NB4 (cell line): Measurements from ENCODE around the gene NELL1.

Experiments used
- DNase-seq: peaks from one replicate; pipeline ENCODE4 v3.0.0; 2010; ENCODE audit warnings: low read depth
- H3K4me3 ChIP-seq: one replicate; pipeline ENCODE4 v1.5.1; 2011; ENCODE audit warnings: mild to moderate bottlenecking, low read depth, low read length, moderate library complexity
- CTCF ChIP-seq: IDR thresholded peaks from one replicate; pipeline ENCODE4 v1.5.1; 2012; ENCODE audit warnings: low read depth, low read length
- MAX ChIP-seq: IDR thresholded peaks from 2 replicates; pipeline ENCODE4 v1.6.1; 2011; ENCODE audit warnings: low read depth, low read length
- MYC ChIP-seq: IDR thresholded peaks from 2 replicates; pipeline ENCODE4 v1.6.1; 2011; ENCODE audit warnings: low read depth, low read length
- POLR2A ChIP-seq: IDR thresholded peaks from 2 replicates; pipeline ENCODE4 v1.6.1; 2011; ENCODE audit warnings: mild to moderate bottlenecking; ENCODE audit not compliant: insufficient read length; ENCODE audit errors: extremely low read depth

The NELL1 gene

GRCh38 chr11:20933958-20934357 is 264.6 kb downstream of the NELL1 start:
- no peak overlapping the region for H3K4me3 ChIP-seq
- DNase-seq, result no peak
- no peak for TF ChIP-seq MYC
- TF ChIP-seq CTCF, result no peak
- TF ChIP-seq POLR2A, result no peak
- TF ChIP-seq MAX, result no peak

GRCh38 chr11:20934516-20934915 is 265.1 kb downstream of the NELL1 start:
- no peak for TF ChIP-seq MYC
- no peak for TF ChIP-seq CTCF
- TF ChIP-seq MAX, result no peak
- no peak for TF ChIP-seq POLR2A
- no peak for DNase-seq

GRCh38 chr11:20937826-20938225 is 268.4 kb downstream of the NELL1 start:
- TF ChIP-seq MYC (no peak), CTCF (no peak), POLR2A (no peak), MAX (no peak)
- H3K4me3 ChIP-seq, result no peak overlapping the region
- no peak for DNase-seq

More at GRCh38 chr11:20934516-20934915, 265.1 kb downstream of the NELL1 start:
- no peak overlapping the region for H3K4me3 ChIP-seq

GRCh38 chr11:20949585-20949984 is 280.2 kb downstream of the NELL1 start:
- H3K4me3 ChIP-seq, result no peak overlapping the region
- no peak for DNase-seq
- TF ChIP-seq MYC, result no peak
- TF ChIP-seq POLR2A, result no peak
- TF ChIP-seq MAX, result no peak
- no peak for TF ChIP-seq CTCF

- DNase-seq, result no peak
- TF ChIP-seq POLR2A (no peak), CTCF (no peak), MYC (no peak), MAX (no peak)
- no peak overlapping the region for H3K4me3 ChIP-seq
Observed at GRCh38 chr11:20962581-20962980, 293.2 kb downstream of the NELL1 start.

- no peak overlapping the region for H3K4me3 ChIP-seq
- no peak for TF ChIP-seq POLR2A
- no peak for TF ChIP-seq MAX
- no peak for DNase-seq
Observed at GRCh38 chr11:20963596-20963995, 294.2 kb downstream of the NELL1 start.
